GM18867 (cell line): ENCODE measurements around the gene LILRB4.
"Not testable (repeated sequence)": the region's sequence is repeated elsewhere in the genome, so short reads cannot be mapped to it uniquely, and the experiment has no call there.

Experiments
- ATAC-seq: cut with Tn5 transposase; IDR thresholded peaks from one replicate; pipeline ENCODE4 v1.9.1; 2021; ENCODE audit warnings: mild to moderate bottlenecking, moderate library complexity; ENCODE audit not compliant: unreplicated experiment

The LILRB4 gene

GRCh38 chr19:54691582-54692297, 29.0 kb downstream of the LILRB4 start:
- ATAC-seq = no peak

GRCh38 chr19:54692298-54692615, 29.5 kb downstream of the LILRB4 start:
- no peak for ATAC-seq

- no peak for ATAC-seq
Observed at GRCh38 chr19:54694648-54695047, 31.9 kb downstream of the LILRB4 start.

GRCh38 chr19:54696117-54696548, 33.3 kb downstream of the LILRB4 start:
- ATAC-seq = no peak

GRCh38 chr19:54696766-54697165, 34.0 kb downstream of the LILRB4 start:
- no peak for ATAC-seq

GRCh38 chr19:54697716-54698115, 34.9 kb downstream of the LILRB4 start:
- ATAC-seq = not testable (repeated sequence)

GRCh38 chr19:54704928-54705327, 42.1 kb downstream of the LILRB4 start:
- ATAC-seq = no peak

GRCh38 chr19:54707962-54708361, 45.2 kb downstream of the LILRB4 start:
- peak; percentile 38 for ATAC-seq

GRCh38 chr19:54708781-54709180, 46.0 kb downstream of the LILRB4 start:
- ATAC-seq = no peak

- ATAC-seq = no peak
Observed at GRCh38 chr19:54709212-54709948, 46.6 kb downstream of the LILRB4 start.

GRCh38 chr19:54709956-54710355, 47.2 kb downstream of the LILRB4 start:
- not testable (repeated sequence) for ATAC-seq
